Measurements from ENCODE around the gene TMPRSS4. TPM values are rescaled to one million over a fixed set of nuclear protein-coding genes. Genes with fewer than 3 reads are reported as not detected.

The TMPRSS4 gene
- total and polyA plus RNA-seq, 9 of the 15 experiments (the other 6 are each of a cell fraction or from before 2014, with no cell fraction given), result 4.0 to 10.0 (median 5.6) TPM

DNA sequence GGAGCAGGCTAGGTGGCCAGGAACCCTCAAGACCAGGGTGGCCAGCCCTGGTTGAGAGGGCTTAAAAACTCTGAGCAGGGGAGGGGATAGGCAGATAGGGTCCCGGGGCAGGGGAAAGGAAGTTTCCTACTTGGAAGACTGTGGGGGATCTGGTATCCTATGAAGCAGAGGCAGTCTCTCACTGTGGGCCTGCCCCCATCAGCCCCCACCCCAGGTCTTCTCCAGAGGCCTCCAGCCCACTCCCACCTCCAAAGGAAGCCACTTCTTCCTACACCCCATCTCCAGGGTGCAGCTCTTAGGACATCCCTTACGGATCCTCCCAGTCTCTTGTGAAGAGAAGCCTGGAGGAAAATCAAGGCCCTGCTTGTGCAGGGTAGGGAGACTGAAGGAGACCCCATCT lies 59.5 kb downstream of the TMPRSS4 start:
- Histone ChIP-seq H3K9me1 (ENCODE audit: control insufficient read depth, insufficient read depth, low read length) (peaks cover 3% of the 10 kb centered on the region), H3K4me1 (replicated peaks in 1 of 2; ENCODE audit: control insufficient read depth in 2 of 2, insufficient read depth in 2 of 2, low read length in 2 of 2) (no peaks in the 10 kb centered on the region), H3K9me3 (replicated peaks; ENCODE audit: control insufficient read depth, insufficient read depth, low read depth, low read length) (no peaks in the 10 kb centered on the region), H3K27me3 (ENCODE audit: control insufficient read depth in 2 of 2, insufficient read depth in 2 of 2, low read length in 2 of 2) (peaks cover 22 to 64% of the 10 kb centered on the region in 2 experiments), H3K36me3 (ENCODE audit: control insufficient read depth, insufficient read depth, low read length) (no peaks in the 10 kb centered on the region), H3K4me3 (no peak overlapping the region), H3K27ac (ENCODE audit: extremely low read depth, low read depth, low read length) (no peak overlapping the region), H3K9ac (ENCODE audit: insufficient read depth in 1 of 2, low read depth in 2 of 2, low read length in 2 of 2) (no peak overlapping the region), H2AFZ (ENCODE audit: low read depth, low read length) (no peak overlapping the region), H3K4me2 (ENCODE audit: insufficient read depth, low read length) (no peak overlapping the region), H4K20me1 (replicated peaks; ENCODE audit: control insufficient read depth, insufficient read depth, low read length) (no peaks in the 10 kb centered on the region; the same call in 1 of the 2 replicates), H3K79me2 (ENCODE audit: control insufficient read depth, insufficient read depth, low read length) (no peaks in the 10 kb centered on the region)
- ChIA-PET CTCF (ENCODE audit: low intra/inter-chr PET ratio) (no interaction called here), POLR2A (interaction anchor here (0.6 to 0.9 kb wide), 2 partner anchors 12 to 24 kb away, joined by 3 to 4 read pairs; no protein-coding TSS in a partner anchor)
- FAIRE-seq (no peak), DNase-seq (ENCODE audit: extremely low read depth in 1 of 4, low spot score in 3 of 4) (no peak), ATAC-seq (no peak)
- in situ Hi-C loops (cut with MboI) (no loop called here), intact Hi-C loops (cut with micrococcal nuclease) (no loop called here)
- WGBS (ENCODE audit: insufficient coverage, low coverage, missing lambda C conversion rate), result 0% methylated on average over 2 of the region's 2 CpGs
- TF ChIP-seq YY1 (IDR thresholded peaks at IDR 0.05; ENCODE audit: borderline replicate concordance in 1 of 3, control insufficient read depth in 1 of 3, extremely low read depth in 1 of 3, insufficient read depth in 3 of 3, insufficient read length in 1 of 3, insufficient replicate concordance in 2 of 3, low read depth in 1 of 3, low read length in 2 of 3) (no peak), JUNB (CRISPR knock-in tag; conservative IDR thresholded peaks at IDR 0.05) (no peak), SMARCA5 (IDR thresholded peaks at IDR 0.05) (no peak), MCM2 (IDR thresholded peaks at IDR 0.05; ENCODE audit: low read depth) (no peak), PHB2 (IDR thresholded peaks at IDR 0.05; ENCODE audit: low read depth) (no peak), PHTF2 (CRISPR knock-in tag; IDR thresholded peaks at IDR 0.05) (no peak)
- TF ChIP-seq, protein P1, sequence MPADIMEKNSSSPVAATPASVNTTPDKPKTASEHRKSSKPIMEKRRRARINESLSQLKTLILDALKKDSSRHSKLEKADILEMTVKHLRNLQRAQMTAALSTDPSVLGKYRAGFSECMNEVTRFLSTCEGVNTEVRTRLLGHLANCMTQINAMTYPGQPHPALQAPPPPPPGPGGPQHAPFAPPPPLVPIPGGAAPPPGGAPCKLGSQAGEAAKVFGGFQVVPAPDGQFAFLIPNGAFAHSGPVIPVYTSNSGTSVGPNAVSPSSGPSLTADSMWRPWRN (IDR thresholded peaks at IDR 0.05; ENCODE audit: low read depth), result no peak
- TF ChIP-seq, protein P2, sequence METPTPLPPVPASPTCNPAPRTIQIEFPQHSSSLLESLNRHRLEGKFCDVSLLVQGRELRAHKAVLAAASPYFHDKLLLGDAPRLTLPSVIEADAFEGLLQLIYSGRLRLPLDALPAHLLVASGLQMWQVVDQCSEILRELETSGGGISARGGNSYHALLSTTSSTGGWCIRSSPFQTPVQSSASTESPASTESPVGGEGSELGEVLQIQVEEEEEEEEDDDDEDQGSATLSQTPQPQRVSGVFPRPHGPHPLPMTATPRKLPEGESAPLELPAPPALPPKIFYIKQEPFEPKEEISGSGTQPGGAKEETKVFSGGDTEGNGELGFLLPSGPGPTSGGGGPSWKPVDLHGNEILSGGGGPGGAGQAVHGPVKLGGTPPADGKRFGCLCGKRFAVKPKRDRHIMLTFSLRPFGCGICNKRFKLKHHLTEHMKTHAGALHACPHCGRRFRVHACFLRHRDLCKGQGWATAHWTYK (CRISPR knock-in tag; IDR thresholded peaks at IDR 0.05), result no peak
- TF ChIP-seq, protein P3, sequence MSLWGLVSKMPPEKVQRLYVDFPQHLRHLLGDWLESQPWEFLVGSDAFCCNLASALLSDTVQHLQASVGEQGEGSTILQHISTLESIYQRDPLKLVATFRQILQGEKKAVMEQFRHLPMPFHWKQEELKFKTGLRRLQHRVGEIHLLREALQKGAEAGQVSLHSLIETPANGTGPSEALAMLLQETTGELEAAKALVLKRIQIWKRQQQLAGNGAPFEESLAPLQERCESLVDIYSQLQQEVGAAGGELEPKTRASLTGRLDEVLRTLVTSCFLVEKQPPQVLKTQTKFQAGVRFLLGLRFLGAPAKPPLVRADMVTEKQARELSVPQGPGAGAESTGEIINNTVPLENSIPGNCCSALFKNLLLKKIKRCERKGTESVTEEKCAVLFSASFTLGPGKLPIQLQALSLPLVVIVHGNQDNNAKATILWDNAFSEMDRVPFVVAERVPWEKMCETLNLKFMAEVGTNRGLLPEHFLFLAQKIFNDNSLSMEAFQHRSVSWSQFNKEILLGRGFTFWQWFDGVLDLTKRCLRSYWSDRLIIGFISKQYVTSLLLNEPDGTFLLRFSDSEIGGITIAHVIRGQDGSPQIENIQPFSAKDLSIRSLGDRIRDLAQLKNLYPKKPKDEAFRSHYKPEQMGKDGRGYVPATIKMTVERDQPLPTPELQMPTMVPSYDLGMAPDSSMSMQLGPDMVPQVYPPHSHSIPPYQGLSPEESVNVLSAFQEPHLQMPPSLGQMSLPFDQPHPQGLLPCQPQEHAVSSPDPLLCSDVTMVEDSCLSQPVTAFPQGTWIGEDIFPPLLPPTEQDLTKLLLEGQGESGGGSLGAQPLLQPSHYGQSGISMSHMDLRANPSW (CRISPR knock-in tag; IDR thresholded peaks at IDR 0.05), result no peak
- BruUV-seq (replicated peaks), result no TSS peak
